K562 (cell line): ENCODE data around the gene IKZF4. TPM values are rescaled to one million over a fixed set of nuclear protein-coding genes. Genes with fewer than 3 reads are reported as not detected.
A peak's percentile ranks its signal among the peaks of the same experiment; 100 is the strongest.

ENCODE experiments used
- BDP1 ChIP-seq: IDR thresholded peaks from 3 replicates; pipeline ENCODE4 v1.6.1; 2011; ENCODE audit not compliant: insufficient read length, insufficient read depth
- EWSR1 ChIP-seq: fragments of 450-650 bp; IDR thresholded peaks from 2 replicates; pipeline ENCODE4 v1.6.1; 2018; ENCODE audit warnings: borderline replicate concordance, mild to moderate bottlenecking, low read depth, moderate library complexity; ENCODE audit not compliant: partially characterized antibody
- HLTF ChIP-seq: fragments of 450-650 bp; IDR thresholded peaks from 2 replicates; pipeline ENCODE4 v1.6.1; 2016
- LCOR ChIP-seq: sonication (generic); formaldehyde crosslinking; IDR thresholded peaks from 2 replicates; pipeline ENCODE4 v1.8.0; 2022; ENCODE audit warnings: mild to moderate bottlenecking, missing genetic modification reagents
- MIER1 ChIP-seq: fragments of 450-650 bp; IDR thresholded peaks from 2 replicates; pipeline ENCODE4 v1.6.1; 2016; ENCODE audit warnings: antibody characterized with exemption, mild to moderate bottlenecking, low read depth
- NCOA6 ChIP-seq: fragments of 450-650 bp; IDR thresholded peaks from 2 replicates; pipeline ENCODE4 v1.6.1; 2017; ENCODE audit warnings: mild to moderate bottlenecking
- POU5F1 ChIP-seq: fragments of 150-350 bp; IDR thresholded peaks from 2 replicates; pipeline ENCODE4 v1.6.1; 2014; ENCODE audit warnings: borderline replicate concordance, low read length, low read depth, mild to moderate bottlenecking; ENCODE audit not compliant: partially characterized antibody
- PRMT5 ChIP-seq: sonication (generic); formaldehyde crosslinking; IDR thresholded peaks from 2 replicates; pipeline ENCODE4 v1.5.0; 2020; ENCODE audit warnings: missing genetic modification reagents
- SMARCB1 ChIP-seq: IDR thresholded peaks from 2 replicates; pipeline ENCODE4 v1.6.1; 2011; ENCODE audit warnings: improper control_type of control experiment, low read depth; ENCODE audit not compliant: insufficient read length
- SRSF3 ChIP-seq: fragments of 200-400 bp; formaldehyde crosslinking; IDR thresholded peaks from 2 replicates; pipeline ENCODE4 v1.6.1; 2016; ENCODE audit warnings: mild to moderate bottlenecking, low read length, moderate library complexity; ENCODE audit not compliant: insufficient read depth
- U2AF1 ChIP-seq: fragments of 200-400 bp; formaldehyde crosslinking; optimal IDR thresholded peaks from 2 replicates; pipeline ENCODE3; 2017; ENCODE audit warnings: mild to moderate bottlenecking, low read depth, low read length, moderate library complexity
- XRCC4 ChIP-seq: IDR thresholded peaks from one replicate; pipeline ENCODE4 v1.6.1; 2011; ENCODE audit not compliant: insufficient read depth, insufficient read length; ENCODE audit errors: extremely low read depth
- ZEB2 ChIP-seq: fragments of 450-650 bp; IDR thresholded peaks from 2 replicates; pipeline ENCODE4 v1.6.1; 2016
- ZFP1 ChIP-seq: fragments of 450-650 bp; formaldehyde crosslinking; IDR thresholded peaks from 2 replicates; pipeline ENCODE4 v1.4.0; 2020; ENCODE audit warnings: mild to moderate bottlenecking, mixed read lengths
- ZFPM2 ChIP-seq: fragments of 250-450 bp; sonication (Bioruptor Pico); IDR thresholded peaks from 2 replicates; pipeline ENCODE4 v1.5.1; 2022; ENCODE audit warnings: mild to moderate bottlenecking
- ZNF217 ChIP-seq: sonication (generic); formaldehyde crosslinking; IDR thresholded peaks from 2 replicates; pipeline ENCODE4 v1.8.0; 2022; ENCODE audit warnings: mild to moderate bottlenecking, missing genetic modification reagents
- ZNF57 ChIP-seq: fragments of 450-650 bp; formaldehyde crosslinking; IDR thresholded peaks from 2 replicates; pipeline ENCODE4 v1.4.0; 2020; ENCODE audit warnings: mild to moderate bottlenecking, moderate library complexity
- ZNF696 ChIP-seq: fragments of 250-450 bp; sonication (Bioruptor Pico); conservative IDR thresholded peaks from 2 replicates; pipeline ENCODE4 v1.4.0; 2020; ENCODE audit warnings: mild to moderate bottlenecking, moderate library complexity
- ZNF79 ChIP-seq: fragments of 250-450 bp; sonication (Bioruptor Pico); IDR thresholded peaks from 2 replicates; pipeline ENCODE4 v1.4.0; 2020; ENCODE audit warnings: low read depth, mild to moderate bottlenecking, moderate library complexity
- polyA plus RNA-seq, 8 experiments: library from polyadenylated mRNA; depleted of rRNA in 4 of 8; stranded (reverse) in 5 of 8; unstranded in 3 of 8; fragments of >200 nt; fragmentation: Nextera tagmentation in 2 of 8; fragmentation: Illumina TruSeq in 1 of 8; extraction: Ambion mirVana in 2 of 8; extraction: Trizol in 1 of 8; gene quantifications; 2 replicates each; pipeline versions ENCODE4 v1.2.1 to v1.2.3, GENCODE V29; 2011 to 2014; ENCODE audit warnings: inconsistent platforms in 1 of 8, missing spikeins in 1 of 8
- total RNA-seq, 7 experiments: library from RNA; depleted of rRNA in 6 of 7; stranded (reverse); fragments of >200 nt in 6 of 7; fragmentation: Illumina TruSeq in 2 of 7; extraction: Trizol in 2 of 7; gene quantifications; 2 replicates each; pipeline versions ENCODE4 v1.2.1 to v1.2.3, GENCODE V29; 2011 to 2021; ENCODE audit warnings: low replicate concordance in 1 of 7
- TF ChIP-seq, protein P1 (sequence below): fragments of 250-450 bp; sonication (Bioruptor Pico); IDR thresholded peaks from 2 replicates; pipeline ENCODE4 v1.8.0; 2022; ENCODE audit warnings: inconsistent platforms, mild to moderate bottlenecking, moderate library complexity, borderline replicate concordance
- TF ChIP-seq, protein P2 (sequence below): fragments of 450-650 bp; formaldehyde crosslinking; IDR thresholded peaks from 2 replicates; pipeline ENCODE4 v1.4.0; 2020; ENCODE audit warnings: mild to moderate bottlenecking, moderate library complexity
- TF ChIP-seq, protein P3 (sequence below): sonication (generic); formaldehyde crosslinking; IDR thresholded peaks from 2 replicates; pipeline ENCODE4 v1.8.0; 2023; ENCODE audit warnings: mild to moderate bottlenecking, missing genetic modification reagents
- TF ChIP-seq, protein P4 (sequence below): fragments of 450-650 bp; formaldehyde crosslinking; IDR thresholded peaks from 2 replicates; pipeline ENCODE4 v1.4.0; 2020; ENCODE audit warnings: mild to moderate bottlenecking

Gene IKZF4
- total and polyA plus RNA-seq, 9 of the 15 experiments (the other 6 are each of a cell fraction or from before 2014, with no cell fraction given), result 1.9 to 16.3 (median 3.6) TPM

DNA sequence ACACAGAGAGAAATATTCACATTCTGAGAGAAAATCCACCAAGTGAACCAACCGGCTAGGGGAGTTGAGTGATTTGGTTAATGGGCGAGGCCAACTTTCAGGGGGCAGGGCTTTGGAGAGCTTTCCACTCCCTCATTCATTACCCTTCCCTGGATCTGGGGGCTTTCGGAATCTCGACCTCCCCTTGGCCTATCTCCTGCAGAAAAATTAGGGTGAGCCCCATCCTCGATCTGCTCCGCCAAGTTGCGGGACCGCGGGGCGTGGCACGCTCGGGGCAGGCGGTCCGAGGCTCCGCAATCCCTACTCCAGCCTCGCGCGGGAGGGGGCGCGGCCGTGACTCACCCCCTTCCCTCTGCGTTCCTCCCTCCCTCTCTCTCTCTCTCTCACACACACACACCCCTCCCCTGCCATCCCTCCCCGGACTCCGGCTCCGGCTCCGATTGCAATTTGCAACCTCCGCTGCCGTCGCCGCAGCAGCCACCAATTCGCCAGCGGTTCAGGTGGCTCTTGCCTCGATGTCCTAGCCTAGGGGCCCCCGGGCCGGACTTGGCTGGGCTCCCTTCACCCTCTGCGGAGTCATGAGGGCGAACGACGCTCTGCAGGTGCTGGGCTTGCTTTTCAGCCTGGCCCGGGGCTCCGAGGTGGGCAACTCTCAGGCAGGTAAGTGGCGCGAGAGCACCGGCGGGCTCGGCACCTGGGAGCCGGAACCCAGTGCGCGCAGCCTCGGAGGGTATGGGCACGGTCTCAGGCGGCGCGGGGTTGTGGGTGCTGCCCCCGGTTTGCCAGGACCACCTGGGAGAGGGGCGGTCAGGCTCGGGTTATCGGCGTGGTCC is 59.1 kb downstream of the IKZF4 start, which contains the start of gene ERBB3 (continued):
- no peak for TF ChIP-seq MIER1
- no peak for TF ChIP-seq SMARCB1
- no peak for TF ChIP-seq ZFPM2 (CRISPR knock-in tag)
- no peak for TF ChIP-seq POU5F1
- TF ChIP-seq, protein P1, sequence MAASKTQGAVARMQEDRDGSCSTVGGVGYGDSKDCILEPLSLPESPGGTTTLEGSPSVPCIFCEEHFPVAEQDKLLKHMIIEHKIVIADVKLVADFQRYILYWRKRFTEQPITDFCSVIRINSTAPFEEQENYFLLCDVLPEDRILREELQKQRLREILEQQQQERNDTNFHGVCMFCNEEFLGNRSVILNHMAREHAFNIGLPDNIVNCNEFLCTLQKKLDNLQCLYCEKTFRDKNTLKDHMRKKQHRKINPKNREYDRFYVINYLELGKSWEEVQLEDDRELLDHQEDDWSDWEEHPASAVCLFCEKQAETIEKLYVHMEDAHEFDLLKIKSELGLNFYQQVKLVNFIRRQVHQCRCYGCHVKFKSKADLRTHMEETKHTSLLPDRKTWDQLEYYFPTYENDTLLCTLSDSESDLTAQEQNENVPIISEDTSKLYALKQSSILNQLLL (CRISPR knock-in tag), result no peak
- no peak for TF ChIP-seq ZNF79
- TF ChIP-seq, protein P2, sequence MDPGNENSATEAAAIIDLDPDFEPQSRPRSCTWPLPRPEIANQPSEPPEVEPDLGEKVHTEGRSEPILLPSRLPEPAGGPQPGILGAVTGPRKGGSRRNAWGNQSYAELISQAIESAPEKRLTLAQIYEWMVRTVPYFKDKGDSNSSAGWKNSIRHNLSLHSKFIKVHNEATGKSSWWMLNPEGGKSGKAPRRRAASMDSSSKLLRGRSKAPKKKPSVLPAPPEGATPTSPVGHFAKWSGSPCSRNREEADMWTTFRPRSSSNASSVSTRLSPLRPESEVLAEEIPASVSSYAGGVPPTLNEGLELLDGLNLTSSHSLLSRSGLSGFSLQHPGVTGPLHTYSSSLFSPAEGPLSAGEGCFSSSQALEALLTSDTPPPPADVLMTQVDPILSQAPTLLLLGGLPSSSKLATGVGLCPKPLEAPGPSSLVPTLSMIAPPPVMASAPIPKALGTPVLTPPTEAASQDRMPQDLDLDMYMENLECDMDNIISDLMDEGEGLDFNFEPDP (CRISPR knock-in tag), result no peak
- TF ChIP-seq EWSR1, result no peak
- peak; percentile 81; the same call in 1 of the 2 replicates for TF ChIP-seq HLTF
- TF ChIP-seq ZNF217, result no peak
- TF ChIP-seq ZFP1 (CRISPR knock-in tag), result no peak
- peak; percentile 80 for TF ChIP-seq LCOR (CRISPR knock-in tag)
- TF ChIP-seq SRSF3, result no peak
- TF ChIP-seq, protein P3, sequence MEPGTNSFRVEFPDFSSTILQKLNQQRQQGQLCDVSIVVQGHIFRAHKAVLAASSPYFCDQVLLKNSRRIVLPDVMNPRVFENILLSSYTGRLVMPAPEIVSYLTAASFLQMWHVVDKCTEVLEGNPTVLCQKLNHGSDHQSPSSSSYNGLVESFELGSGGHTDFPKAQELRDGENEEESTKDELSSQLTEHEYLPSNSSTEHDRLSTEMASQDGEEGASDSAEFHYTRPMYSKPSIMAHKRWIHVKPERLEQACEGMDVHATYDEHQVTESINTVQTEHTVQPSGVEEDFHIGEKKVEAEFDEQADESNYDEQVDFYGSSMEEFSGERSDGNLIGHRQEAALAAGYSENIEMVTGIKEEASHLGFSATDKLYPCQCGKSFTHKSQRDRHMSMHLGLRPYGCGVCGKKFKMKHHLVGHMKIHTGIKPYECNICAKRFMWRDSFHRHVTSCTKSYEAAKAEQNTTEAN (CRISPR knock-in tag), result 0 out of 2 replicates have a peak, but pooled peaks have one; percentile 83
- no peak for TF ChIP-seq U2AF1
- no peak for TF ChIP-seq ZNF57
- TF ChIP-seq PRMT5 (CRISPR knock-in tag), result no peak
- TF ChIP-seq XRCC4, result no peak
- peak; percentile 89 for TF ChIP-seq ZEB2
- no peak for TF ChIP-seq BDP1
- TF ChIP-seq, protein P4, sequence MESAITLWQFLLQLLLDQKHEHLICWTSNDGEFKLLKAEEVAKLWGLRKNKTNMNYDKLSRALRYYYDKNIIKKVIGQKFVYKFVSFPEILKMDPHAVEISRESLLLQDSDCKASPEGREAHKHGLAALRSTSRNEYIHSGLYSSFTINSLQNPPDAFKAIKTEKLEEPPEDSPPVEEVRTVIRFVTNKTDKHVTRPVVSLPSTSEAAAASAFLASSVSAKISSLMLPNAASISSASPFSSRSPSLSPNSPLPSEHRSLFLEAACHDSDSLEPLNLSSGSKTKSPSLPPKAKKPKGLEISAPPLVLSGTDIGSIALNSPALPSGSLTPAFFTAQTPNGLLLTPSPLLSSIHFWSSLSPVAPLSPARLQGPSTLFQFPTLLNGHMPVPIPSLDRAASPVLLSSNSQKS (CRISPR knock-in tag), result no peak
- no peak for TF ChIP-seq NCOA6
- no peak for TF ChIP-seq ZNF696 (CRISPR knock-in tag)
